Calu3 (cell line): ENCODE results near the gene GPR35. TPM values are rescaled to one million over a fixed set of nuclear protein-coding genes. Genes with fewer than 3 reads are reported as not detected.

ENCODE experiments used
- BruUV-seq: library from RNA; stranded (reverse); fragments of 400-500 nt; replicated peaks from 2 replicates; lab custom pipeline; 2021; lab: Mats Ljungman, UMichigan
- CTCF ChIA-PET: fragments of 300-600 bp; sonication (Branson Sonifier 250); formaldehyde crosslinking; loops from one replicate; lab custom pipeline; 2022; ENCODE audit warnings: antibody characterized with exemption; lab: Charles Lee
- DNase-seq: peaks from one replicate; pipeline ENCODE4 v3.0.0; 2022
- H3K27ac Mint-ChIP-seq: one replicate; pipeline ENCODE4 v1.8.0; 2022; ENCODE audit warnings: mixed read lengths; ENCODE audit not compliant: unreplicated experiment
- H3K27me3 Mint-ChIP-seq: one replicate; pipeline ENCODE4 v1.8.0; 2022; ENCODE audit warnings: mixed read lengths; ENCODE audit not compliant: unreplicated experiment
- H3K36me3 Mint-ChIP-seq: one replicate; pipeline ENCODE4 v1.8.0; 2022; ENCODE audit warnings: mild to moderate bottlenecking, moderate library complexity, mixed read lengths; ENCODE audit not compliant: insufficient read depth, unreplicated experiment
- H3K4me1 Mint-ChIP-seq: one replicate; pipeline ENCODE4 v1.8.0; 2022; ENCODE audit warnings: mild to moderate bottlenecking, low read depth, mixed read lengths; ENCODE audit not compliant: unreplicated experiment
- H3K4me3 Mint-ChIP-seq: one replicate; pipeline ENCODE4 v1.8.0; 2022; ENCODE audit warnings: mild to moderate bottlenecking, low read depth, moderate library complexity, mixed read lengths; ENCODE audit not compliant: unreplicated experiment
- H3K9me3 Mint-ChIP-seq: one replicate; pipeline ENCODE4 v1.8.0; 2022; ENCODE audit warnings: low read depth, mixed read lengths; ENCODE audit not compliant: unreplicated experiment
- intact Hi-C: fragments of 100-400 bp; cut with micrococcal nuclease; formaldehyde crosslinking; loops from one replicate; pipeline ENCODE4 v1.10.0; 2022; ENCODE audit not compliant: unreplicated experiment
- total RNA-seq: library from RNA; stranded (reverse); gene quantifications from 2 replicates; pipeline ENCODE4 v1.2.3, GENCODE V29; 2022
- TF ChIP-seq, protein P1 (sequence below): fragments of 200-600 bp; IDR thresholded peaks from one replicate; pipeline ENCODE4 v1.8.0; 2022; ENCODE audit warnings: antibody characterized with exemption; ENCODE audit not compliant: unreplicated experiment

Gene GPR35
- total RNA-seq, 1 experiment from 2014 or later, result 40.3 TPM

DNA sequence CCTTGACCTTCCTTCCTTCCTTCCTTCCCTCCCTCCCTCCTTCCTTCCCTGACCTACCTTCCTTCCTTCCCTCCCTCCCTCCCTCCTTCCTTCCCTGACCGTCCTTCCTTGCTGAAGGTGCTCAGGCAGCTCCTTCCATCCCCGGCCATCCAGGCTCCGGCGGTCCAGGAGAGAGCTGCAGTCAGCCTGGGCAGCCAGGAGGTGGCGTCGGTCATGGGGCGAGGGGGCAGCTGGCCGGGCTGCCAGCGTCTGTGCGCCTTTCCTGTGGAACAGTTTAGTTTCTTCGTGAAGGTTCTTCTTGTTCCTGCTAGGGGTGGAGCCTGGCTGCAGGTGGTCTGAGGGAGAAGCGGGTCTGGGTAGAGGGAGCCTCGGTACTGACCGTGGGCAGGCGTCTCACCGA, 15.7 kb downstream of the GPR35 start:
- no TSS peak for BruUV-seq
- H3K4me1 Mint-ChIP-seq, result no peaks in the 10 kb centered on the region
- intact Hi-C loops, result no loop called here
- no peak overlapping the region for H3K27ac Mint-ChIP-seq
- TF ChIP-seq, protein P1, sequence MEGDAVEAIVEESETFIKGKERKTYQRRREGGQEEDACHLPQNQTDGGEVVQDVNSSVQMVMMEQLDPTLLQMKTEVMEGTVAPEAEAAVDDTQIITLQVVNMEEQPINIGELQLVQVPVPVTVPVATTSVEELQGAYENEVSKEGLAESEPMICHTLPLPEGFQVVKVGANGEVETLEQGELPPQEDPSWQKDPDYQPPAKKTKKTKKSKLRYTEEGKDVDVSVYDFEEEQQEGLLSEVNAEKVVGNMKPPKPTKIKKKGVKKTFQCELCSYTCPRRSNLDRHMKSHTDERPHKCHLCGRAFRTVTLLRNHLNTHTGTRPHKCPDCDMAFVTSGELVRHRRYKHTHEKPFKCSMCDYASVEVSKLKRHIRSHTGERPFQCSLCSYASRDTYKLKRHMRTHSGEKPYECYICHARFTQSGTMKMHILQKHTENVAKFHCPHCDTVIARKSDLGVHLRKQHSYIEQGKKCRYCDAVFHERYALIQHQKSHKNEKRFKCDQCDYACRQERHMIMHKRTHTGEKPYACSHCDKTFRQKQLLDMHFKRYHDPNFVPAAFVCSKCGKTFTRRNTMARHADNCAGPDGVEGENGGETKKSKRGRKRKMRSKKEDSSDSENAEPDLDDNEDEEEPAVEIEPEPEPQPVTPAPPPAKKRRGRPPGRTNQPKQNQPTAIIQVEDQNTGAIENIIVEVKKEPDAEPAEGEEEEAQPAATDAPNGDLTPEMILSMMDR, result peak; percentile 61
- peak; percentile 83 for DNase-seq
- no peak overlapping the region for H3K4me3 Mint-ChIP-seq
- no peaks in the 10 kb centered on the region for H3K36me3 Mint-ChIP-seq
- H3K9me3 Mint-ChIP-seq, result no peaks in the 10 kb centered on the region
- H3K27me3 Mint-ChIP-seq, result peaks cover 78% of the 10 kb centered on the region
- CTCF ChIA-PET, result interaction anchor here (0.6 to 1.0 kb wide), 5 partner anchors 10 to 199 kb away, joined by 3 to 15 read pairs (median 6); no protein-coding TSS in a partner anchor

DNA sequence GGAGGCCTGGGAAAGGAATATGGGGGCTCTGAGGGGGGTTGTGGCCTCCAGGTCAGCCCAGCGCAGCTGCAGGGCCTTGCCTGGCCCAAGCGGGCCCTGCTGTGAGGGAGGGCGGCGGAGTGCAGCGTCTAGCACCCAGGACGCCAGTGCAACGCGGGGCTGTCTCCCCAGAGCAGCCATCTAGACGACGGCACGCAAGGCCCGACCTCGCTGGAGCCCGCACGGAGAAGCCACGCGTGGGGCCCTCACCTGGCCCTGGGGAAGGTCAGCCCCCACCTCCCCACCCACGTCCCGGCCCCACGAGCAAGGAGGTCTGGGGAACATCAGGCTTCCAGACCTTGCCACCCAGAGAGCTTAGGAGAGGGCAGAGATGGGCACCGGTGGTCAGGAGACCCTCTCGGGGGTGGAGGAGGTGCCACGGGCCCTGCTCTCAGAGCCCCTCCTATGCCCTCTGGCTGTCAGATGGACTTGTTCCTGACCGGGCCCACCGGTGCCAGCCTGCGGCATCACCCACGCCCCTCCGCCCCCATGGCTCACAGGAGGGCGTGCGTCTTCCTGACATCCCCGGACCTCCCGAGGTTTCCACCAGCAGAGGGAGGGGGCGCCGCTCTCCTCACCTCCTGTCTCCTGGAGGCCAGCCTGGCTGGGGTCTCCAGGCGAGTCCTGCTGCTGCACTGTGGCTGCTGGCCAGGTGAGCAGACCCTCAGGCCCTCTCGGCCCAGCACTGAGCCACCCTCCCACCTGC, 17.0 kb downstream of the GPR35 start:
- H3K9me3 Mint-ChIP-seq, result no peaks in the 10 kb centered on the region
- H3K27me3 Mint-ChIP-seq, result peaks cover 90% of the 10 kb centered on the region
- CTCF ChIA-PET, result no interaction called here
- no peaks in the 10 kb centered on the region for H3K4me1 Mint-ChIP-seq
- TF ChIP-seq, protein P1, result no peak
- H3K27ac Mint-ChIP-seq, result no peak overlapping the region
- no peaks in the 10 kb centered on the region for H3K36me3 Mint-ChIP-seq
- intact Hi-C loops, result no loop called here
- no peak overlapping the region for H3K4me3 Mint-ChIP-seq
- DNase-seq, result no peak
- no TSS peak for BruUV-seq

DNA sequence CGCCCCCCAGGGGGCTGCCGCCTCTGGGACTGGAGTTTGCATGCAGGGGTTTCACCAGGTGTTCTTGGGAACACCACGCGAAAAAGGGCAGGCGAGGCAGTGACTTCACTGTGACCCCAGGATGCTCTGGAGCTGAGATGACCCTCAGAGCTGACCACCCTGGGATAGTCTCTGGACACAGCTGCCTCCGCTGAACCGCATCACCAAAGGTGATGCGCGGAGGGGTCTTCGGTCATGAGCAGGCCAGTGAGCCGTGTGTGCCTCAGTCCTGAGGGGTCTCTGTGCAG, 17.5 kb downstream of the GPR35 start:
- Mint-ChIP-seq H3K36me3 (no peaks in the 10 kb centered on the region), H3K27ac (no peak overlapping the region), H3K4me1 (no peaks in the 10 kb centered on the region), H3K27me3 (peaks cover 90% of the 10 kb centered on the region), H3K9me3 (no peaks in the 10 kb centered on the region), H3K4me3 (no peak overlapping the region)
- BruUV-seq, result no TSS peak
- TF ChIP-seq, protein P1, result no peak
- intact Hi-C loops, result no loop called here
- CTCF ChIA-PET, result no interaction called here
- DNase-seq, result no peak

DNA sequence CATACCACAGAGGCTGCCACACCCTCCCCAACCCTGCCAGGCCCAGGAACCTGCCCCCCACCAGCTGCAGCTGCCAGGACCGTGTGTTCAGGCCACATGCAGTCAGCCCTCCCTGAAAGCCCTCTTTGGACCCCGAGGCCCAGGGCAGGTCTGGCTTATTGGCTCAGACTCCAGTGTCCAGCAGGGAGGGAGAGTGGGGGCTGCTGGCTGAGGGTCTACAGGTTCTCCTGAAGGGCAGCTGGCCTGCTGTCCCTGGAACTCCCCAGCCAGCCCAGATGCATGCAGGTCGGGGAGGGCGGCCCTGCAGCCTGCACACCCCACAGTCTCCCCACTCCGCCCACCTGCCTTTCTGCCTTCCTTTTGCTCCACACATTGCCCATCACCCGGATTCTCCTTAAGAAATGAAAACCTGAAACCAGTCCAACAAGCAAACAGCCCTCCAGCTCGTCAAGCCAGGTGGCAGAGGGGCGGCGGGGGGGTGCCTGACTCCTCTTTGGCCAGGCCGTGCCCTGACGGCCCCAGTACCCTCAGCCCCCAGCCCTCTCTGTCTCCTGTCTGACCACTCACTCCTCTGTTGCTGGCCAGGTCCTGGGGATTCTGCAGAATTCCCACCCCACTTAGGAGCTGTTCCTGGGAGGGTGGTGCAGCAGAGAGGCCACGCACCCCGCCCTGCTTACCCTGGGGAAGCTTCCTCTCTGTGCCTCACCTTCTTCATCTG, 18.0 kb downstream of the GPR35 start:
- no peak for DNase-seq
- TF ChIP-seq, protein P1, result no peak
- H3K9me3 Mint-ChIP-seq, result no peaks in the 10 kb centered on the region
- intact Hi-C loops, result no loop called here
- no peak overlapping the region for H3K27ac Mint-ChIP-seq
- no peaks in the 10 kb centered on the region for H3K36me3 Mint-ChIP-seq
- H3K4me3 Mint-ChIP-seq, result no peak overlapping the region
- no peaks in the 10 kb centered on the region for H3K4me1 Mint-ChIP-seq
- BruUV-seq, result no TSS peak
- peaks cover 90% of the 10 kb centered on the region for H3K27me3 Mint-ChIP-seq
- CTCF ChIA-PET, result interaction anchor here (0.5 kb wide), 1 partner anchor 136 kb away, joined by 5 read pairs; no protein-coding TSS in a partner anchor
